Chondrocyte (in vitro differentiated cells): ENCODE results near the gene GJC1. TPM values are rescaled to one million over a fixed set of nuclear protein-coding genes. Genes with fewer than 3 reads are reported as not detected.
A peak's percentile ranks its signal among the peaks of the same experiment; 100 is the strongest.

Experiments
- DNase-seq: peaks from one replicate; pipeline ENCODE4 v3.0.0; 2021; ENCODE audit warnings: mixed read lengths, low spot score
- H3K27ac Mint-ChIP-seq: one replicate; pipeline ENCODE4 v1.8.0; 2021; ENCODE audit warnings: mild to moderate bottlenecking, moderate library complexity, mixed read lengths; ENCODE audit not compliant: unreplicated experiment
- H3K27me3 Mint-ChIP-seq: 2 replicates; pipeline ENCODE4 v1.8.0; 2021; ENCODE audit warnings: low read depth, mixed read lengths
- H3K36me3 Mint-ChIP-seq: 2 replicates; pipeline ENCODE4 v1.8.0; 2021; ENCODE audit warnings: low read depth, mixed read lengths
- H3K4me1 Mint-ChIP-seq: 2 replicates; pipeline ENCODE4 v1.8.0; 2021; ENCODE audit warnings: low read depth, mild to moderate bottlenecking, mixed read lengths
- H3K4me3 Mint-ChIP-seq: one replicate; pipeline ENCODE4 v1.8.0; 2021; ENCODE audit warnings: mild to moderate bottlenecking, moderate library complexity, mixed read lengths; ENCODE audit not compliant: unreplicated experiment
- H3K9me3 Mint-ChIP-seq: 2 replicates; pipeline ENCODE4 v1.8.0; 2021; ENCODE audit warnings: low read depth, mixed read lengths
- total RNA-seq: library from RNA; stranded (reverse); gene quantifications from 3 replicates; pipeline ENCODE4 v1.2.1, GENCODE V29; 2021
- TF ChIP-seq, protein P1 (sequence below): fragments of 200-600 bp; sonication (generic); IDR thresholded peaks from 2 replicates; pipeline ENCODE4 v1.5.0; 2021; ENCODE audit warnings: antibody characterized with exemption, mild to moderate bottlenecking, moderate library complexity

Gene GJC1
- total RNA-seq, 1 donor from 2014 or later = 50.5 TPM

DNA sequence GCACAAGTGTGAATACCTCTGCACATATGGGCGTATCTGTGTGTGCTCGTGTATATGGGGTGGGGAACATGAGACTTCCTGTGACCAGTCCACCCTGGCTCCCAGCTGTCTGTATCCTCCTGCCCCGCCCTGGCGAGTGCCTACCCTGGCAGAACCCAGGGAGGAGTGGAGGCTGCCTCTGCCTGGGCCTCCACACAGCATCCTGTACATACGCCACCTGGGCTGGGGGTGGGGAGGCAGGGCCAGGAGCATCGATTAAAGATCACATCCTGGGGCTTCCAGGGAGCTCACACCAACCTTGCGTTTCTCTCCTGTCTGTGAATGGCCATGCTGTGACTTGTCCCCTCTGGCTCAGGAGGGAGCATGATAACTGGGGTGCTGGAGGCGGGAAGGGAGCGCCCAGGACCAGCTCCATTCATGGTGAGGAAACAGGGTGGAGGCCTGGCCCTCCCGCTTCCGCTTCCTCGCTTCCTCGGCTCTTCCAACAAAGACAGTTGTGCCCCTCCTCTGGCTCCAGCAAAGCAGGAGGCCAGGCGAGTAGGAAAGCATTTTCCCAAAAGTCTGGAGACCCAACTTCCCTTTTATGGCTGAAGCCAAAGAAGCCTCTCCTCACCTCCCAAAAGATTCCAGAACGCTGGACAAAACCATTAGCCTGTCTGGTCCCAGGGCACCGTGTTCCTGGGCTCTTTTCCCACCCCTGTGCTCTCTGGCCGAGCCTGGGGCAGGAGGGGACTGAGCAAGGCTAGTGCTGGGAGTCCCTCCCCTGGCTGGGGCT, 48.3 kb downstream of the GJC1 start:
- Mint-ChIP-seq H3K4me3 (no peak overlapping the region), H3K27me3 (no peaks in the 10 kb centered on the region), H3K36me3 (no peaks in the 10 kb centered on the region), H3K4me1 (peaks cover 8% of the 10 kb centered on the region), H3K27ac (no peak overlapping the region), H3K9me3 (no peaks in the 10 kb centered on the region)
- TF ChIP-seq, protein P1, sequence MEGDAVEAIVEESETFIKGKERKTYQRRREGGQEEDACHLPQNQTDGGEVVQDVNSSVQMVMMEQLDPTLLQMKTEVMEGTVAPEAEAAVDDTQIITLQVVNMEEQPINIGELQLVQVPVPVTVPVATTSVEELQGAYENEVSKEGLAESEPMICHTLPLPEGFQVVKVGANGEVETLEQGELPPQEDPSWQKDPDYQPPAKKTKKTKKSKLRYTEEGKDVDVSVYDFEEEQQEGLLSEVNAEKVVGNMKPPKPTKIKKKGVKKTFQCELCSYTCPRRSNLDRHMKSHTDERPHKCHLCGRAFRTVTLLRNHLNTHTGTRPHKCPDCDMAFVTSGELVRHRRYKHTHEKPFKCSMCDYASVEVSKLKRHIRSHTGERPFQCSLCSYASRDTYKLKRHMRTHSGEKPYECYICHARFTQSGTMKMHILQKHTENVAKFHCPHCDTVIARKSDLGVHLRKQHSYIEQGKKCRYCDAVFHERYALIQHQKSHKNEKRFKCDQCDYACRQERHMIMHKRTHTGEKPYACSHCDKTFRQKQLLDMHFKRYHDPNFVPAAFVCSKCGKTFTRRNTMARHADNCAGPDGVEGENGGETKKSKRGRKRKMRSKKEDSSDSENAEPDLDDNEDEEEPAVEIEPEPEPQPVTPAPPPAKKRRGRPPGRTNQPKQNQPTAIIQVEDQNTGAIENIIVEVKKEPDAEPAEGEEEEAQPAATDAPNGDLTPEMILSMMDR = no peak
- DNase-seq = peak; percentile 74

DNA sequence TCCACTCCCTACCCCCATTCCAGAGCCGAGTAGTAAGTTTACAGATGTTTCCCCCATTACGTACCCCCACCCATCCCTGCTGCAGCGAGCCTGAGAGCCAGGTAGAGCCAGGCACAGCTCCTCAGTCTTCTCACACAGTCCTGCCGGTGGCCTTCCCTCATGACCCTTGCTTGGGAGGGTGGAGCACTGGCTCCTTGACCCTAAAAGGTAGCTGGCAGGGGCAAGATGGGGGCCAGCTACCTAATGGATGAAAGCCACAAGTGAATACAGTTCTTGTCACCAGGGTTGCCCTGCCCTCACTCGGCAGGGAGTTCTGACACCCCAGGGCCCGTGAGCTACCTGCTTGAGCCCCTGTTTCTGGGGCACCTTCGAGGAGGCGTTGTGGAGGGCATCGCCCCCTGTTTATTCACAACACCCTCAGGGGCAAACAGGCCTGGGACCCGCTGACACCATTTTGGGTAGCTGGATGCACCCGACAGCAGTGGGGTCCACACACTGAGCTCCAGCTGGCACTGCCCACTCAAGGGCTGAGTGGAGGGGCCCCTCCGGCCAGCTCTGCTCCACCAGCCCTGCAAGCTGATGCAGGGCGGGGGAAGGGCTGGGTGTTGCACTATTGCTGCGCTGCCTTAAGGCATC, 49.1 kb downstream of the GJC1 start:
- TF ChIP-seq, protein P1 = no peak
- peak; percentile 76 for DNase-seq
- Mint-ChIP-seq H3K9me3 (no peaks in the 10 kb centered on the region), H3K27ac (no peak overlapping the region), H3K27me3 (no peaks in the 10 kb centered on the region), H3K36me3 (no peaks in the 10 kb centered on the region), H3K4me1 (peaks cover 9% of the 10 kb centered on the region), H3K4me3 (no peak overlapping the region)

DNA sequence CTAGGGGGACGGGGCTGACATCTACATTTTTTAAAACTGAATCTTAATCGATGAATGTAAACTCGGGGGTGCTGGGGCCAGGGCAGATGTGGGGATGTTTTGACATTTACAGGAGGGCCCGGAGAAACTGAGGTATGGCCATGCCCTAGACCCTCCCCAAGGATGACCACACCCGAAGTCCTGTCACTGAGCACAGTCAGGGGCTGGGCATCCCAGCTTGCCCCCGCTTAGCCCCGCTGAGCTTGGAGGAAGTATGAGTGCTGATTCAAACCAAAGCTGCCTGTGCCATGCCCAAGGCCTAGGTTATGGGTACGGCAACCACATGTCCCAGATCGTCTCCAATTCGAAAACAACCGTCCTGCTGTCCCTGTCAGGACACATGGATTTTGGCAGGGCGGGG, 49.9 kb downstream of the GJC1 start:
- no peaks in the 10 kb centered on the region for H3K27me3 Mint-ChIP-seq
- no peaks in the 10 kb centered on the region for H3K36me3 Mint-ChIP-seq
- H3K4me1 Mint-ChIP-seq = peaks cover 11% of the 10 kb centered on the region
- TF ChIP-seq, protein P1 = no peak
- DNase-seq = peak; percentile 41
- H3K27ac Mint-ChIP-seq = no peak overlapping the region
- H3K4me3 Mint-ChIP-seq = no peak overlapping the region
- H3K9me3 Mint-ChIP-seq = no peaks in the 10 kb centered on the region

DNA sequence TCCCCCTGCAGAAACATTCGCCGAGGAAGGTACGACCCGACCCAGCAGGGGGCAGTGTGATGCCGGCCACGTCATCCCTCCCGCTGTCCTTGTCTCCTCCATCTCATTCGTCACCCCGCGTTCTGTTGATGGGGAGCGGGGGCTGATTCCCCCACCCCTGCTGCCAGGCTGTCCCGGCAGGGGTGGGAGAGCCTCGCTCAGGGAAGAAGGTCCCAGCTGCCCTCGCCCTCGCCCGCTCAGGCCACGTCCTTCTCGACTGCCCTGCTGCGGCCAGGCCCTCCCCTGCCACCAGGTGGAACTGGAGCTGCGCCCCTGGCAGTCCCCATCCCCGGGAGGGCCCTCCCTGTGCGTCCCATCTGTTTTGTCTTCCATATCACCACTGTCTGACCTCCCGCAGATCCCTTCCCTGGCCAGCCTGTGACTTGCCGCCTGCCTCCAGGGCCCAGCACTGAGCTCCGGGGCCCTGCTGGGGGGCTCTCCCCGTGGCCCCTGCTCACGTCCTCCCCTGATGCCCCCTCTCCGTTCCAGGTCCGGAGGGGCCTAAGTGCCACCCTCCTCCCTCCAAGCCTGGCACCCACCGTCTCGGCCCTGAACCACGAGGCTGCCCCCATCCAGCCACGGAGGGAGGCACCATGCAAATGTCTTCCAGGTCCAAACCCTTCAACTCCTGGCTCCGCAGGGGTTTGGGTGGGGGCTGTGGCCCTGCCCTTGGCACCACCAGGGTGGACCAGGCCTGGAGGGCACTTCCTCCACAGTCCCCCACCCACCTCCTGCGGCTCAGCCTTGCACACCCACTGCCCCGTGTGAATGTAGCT, 50.7 kb downstream of the GJC1 start:
- TF ChIP-seq, protein P1 = peak; percentile 98
- no peaks in the 10 kb centered on the region for H3K36me3 Mint-ChIP-seq
- peak; percentile 90 for DNase-seq

DNA sequence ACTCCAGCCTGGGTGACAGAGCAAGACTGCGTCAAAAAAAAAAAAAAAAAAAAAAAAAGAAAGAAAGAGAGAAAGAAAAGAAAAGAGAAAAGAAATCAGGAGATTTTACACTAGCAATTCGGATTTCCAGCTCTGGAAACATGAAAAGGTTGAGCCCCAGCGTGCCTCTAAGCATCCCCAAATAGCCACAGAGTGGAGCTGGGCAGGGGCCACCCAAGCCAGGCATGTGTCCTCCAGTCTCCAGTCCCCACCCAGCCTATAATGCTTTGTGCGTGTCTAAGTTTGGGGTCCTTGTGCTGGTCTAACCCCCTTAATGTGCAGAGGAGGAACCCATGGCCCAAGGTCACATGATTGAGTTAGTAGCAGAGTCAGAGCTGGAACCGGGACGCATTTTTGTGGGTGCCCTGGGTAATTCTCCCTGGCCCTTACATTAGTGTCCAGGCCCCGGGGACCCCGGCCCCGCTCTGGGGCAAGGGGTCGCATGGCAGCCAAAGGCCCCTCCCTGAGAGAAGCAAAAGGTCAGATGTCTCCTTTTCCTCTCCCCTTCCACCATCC, 51.4 kb downstream of the GJC1 start:
- Mint-ChIP-seq H3K27ac (peak overlapping the region; percentile 83), H3K9me3 (no peaks in the 10 kb centered on the region), H3K27me3 (no peaks in the 10 kb centered on the region), H3K36me3 (no peaks in the 10 kb centered on the region), H3K4me3 (no peak overlapping the region), H3K4me1 (peaks cover 14% of the 10 kb centered on the region)
- DNase-seq = no peak
- TF ChIP-seq, protein P1 = no peak

More for the DNA sequence above, 50.7 kb downstream of the GJC1 start:
- H3K27ac Mint-ChIP-seq = peak overlapping the region; percentile 83
- H3K9me3 Mint-ChIP-seq = no peaks in the 10 kb centered on the region
- peaks cover 14% of the 10 kb centered on the region for H3K4me1 Mint-ChIP-seq
- H3K4me3 Mint-ChIP-seq = peak overlapping the region; percentile 73
- H3K27me3 Mint-ChIP-seq = no peaks in the 10 kb centered on the region
